IMR-90 (cell line): ENCODE data around the gene CCDC40. TPM values are rescaled to one million over a fixed set of nuclear protein-coding genes. Genes with fewer than 3 reads are reported as not detected.
A peak's percentile ranks its signal among the peaks of the same experiment; 100 is the strongest.

Source experiments
- ATAC-seq: fragments of 200-7000 bp; cut with Tn5 transposase; 2 replicates; pipeline ENCODE4 v1.9.1; 2020; ENCODE audit warnings: low read depth, mild to moderate bottlenecking, moderate library complexity
- BruUV-seq: library from RNA; stranded (reverse); fragments of 400-500 nt; replicated peaks from 2 replicates; lab custom pipeline; 2021; lab: Mats Ljungman, UMichigan
- CTCF ChIA-PET: fragments of 300-600 bp; formaldehyde crosslinking; extraction: SDS; loops from one replicate; lab custom pipeline; 2021; ENCODE audit warnings: antibody characterized with exemption; lab: Yijun Ruan, JAX
- POLR2A ChIA-PET: fragments of 300-600 bp; sonication (Branson Sonifier 250); formaldehyde crosslinking; loops from one replicate; lab custom pipeline; 2022; ENCODE audit warnings: antibody characterized with exemption; ENCODE audit not compliant: unreplicated experiment; lab: Charles Lee
- DNase-seq: peaks from one replicate; pipeline ENCODE4 v3.0.0; 2013
- H2AFZ ChIP-seq: replicated peaks from 2 replicates; pipeline ENCODE3; 2013; ENCODE audit warnings: low read length, mild to moderate bottlenecking; ENCODE audit not compliant: poor library complexity
- H2AK5ac ChIP-seq: 2 replicates; pipeline ENCODE4 v1.6.1; 2013; ENCODE audit warnings: low read depth, low read length, inconsistent platforms
- H2AK9ac ChIP-seq: replicated peaks from 2 replicates; pipeline ENCODE3; 2013; ENCODE audit warnings: mild to moderate bottlenecking, low read depth, low read length, moderate library complexity; ENCODE audit not compliant: poor library complexity
- H2BK120ac ChIP-seq: 2 replicates; pipeline ENCODE4 v1.6.1; 2013; ENCODE audit warnings: low read depth, low read length, inconsistent platforms
- H2BK15ac ChIP-seq: 3 replicates; pipeline ENCODE4 v1.6.1; 2013; ENCODE audit warnings: low read depth, low read length, inconsistent platforms
- H2BK20ac ChIP-seq: 2 replicates; pipeline ENCODE4 v1.6.1; 2013; ENCODE audit warnings: low read depth, mild to moderate bottlenecking, inconsistent platforms, low read length, moderate library complexity
- H2BK5ac ChIP-seq: 2 replicates; pipeline ENCODE4 v1.6.1; 2013; ENCODE audit warnings: mild to moderate bottlenecking, low read depth, low read length, inconsistent platforms; ENCODE audit not compliant: poor library complexity, severe bottlenecking
- H3K14ac ChIP-seq: replicated peaks from 2 replicates; pipeline ENCODE4 v1.6.1; 2013; ENCODE audit warnings: low read depth, low read length, inconsistent platforms
- H3K18ac ChIP-seq: 2 replicates; pipeline ENCODE4 v1.6.1; 2013; ENCODE audit warnings: low read depth, low read length, control low read depth
- H3K23ac ChIP-seq: 2 replicates; pipeline ENCODE4 v1.6.1; 2013; ENCODE audit warnings: low read depth, low read length, inconsistent platforms
- H3K27ac ChIP-seq: 2 replicates; pipeline ENCODE4 v1.5.1; 2013; ENCODE audit warnings: mild to moderate bottlenecking, control low read depth, low read length; ENCODE audit not compliant: insufficient read depth
- H3K27me3 ChIP-seq: 2 replicates; pipeline ENCODE4 v1.6.1; 2013; ENCODE audit warnings: low read length; ENCODE audit not compliant: control insufficient read depth, insufficient read depth
- H3K36me3 ChIP-seq: 2 replicates; pipeline ENCODE4 v1.6.1; 2013; ENCODE audit warnings: low read length, mixed read lengths; ENCODE audit not compliant: control insufficient read depth, insufficient read depth
- H3K4ac ChIP-seq: 2 replicates; pipeline ENCODE4 v1.6.1; 2013; ENCODE audit warnings: low read depth, low read length, inconsistent platforms
- H3K4me1 ChIP-seq: 2 replicates; pipeline ENCODE4 v1.6.1; 2013; ENCODE audit warnings: low read length, mixed read lengths; ENCODE audit not compliant: control insufficient read depth, insufficient read depth
- H3K4me2 ChIP-seq: 2 replicates; pipeline ENCODE4 v1.6.1; 2013; ENCODE audit warnings: low read depth, mild to moderate bottlenecking, control low read depth, low read length, moderate library complexity
- H3K4me3 ChIP-seq: 2 replicates; pipeline ENCODE4 v1.5.1; 2013; ENCODE audit warnings: low read depth, mild to moderate bottlenecking, control low read depth, low read length, moderate library complexity; ENCODE audit not compliant: insufficient read depth
- H3K56ac ChIP-seq: 2 replicates; pipeline ENCODE4 v1.6.1; 2013; ENCODE audit warnings: low read length, inconsistent platforms; ENCODE audit not compliant: insufficient read depth; ENCODE audit errors: extremely low read depth
- H3K79me1 ChIP-seq, 2 experiments: 2 replicates each; pipeline ENCODE4 v1.6.1; 2013; ENCODE audit warnings: low read length in 2 of 2, inconsistent platforms in 1 of 2, low read depth in 1 of 2
- H3K9ac ChIP-seq: 2 replicates; pipeline ENCODE4 v1.6.1; 2013; ENCODE audit warnings: low read depth, low read length, control low read depth
- H3K9me1 ChIP-seq: 2 replicates; pipeline ENCODE4 v1.6.1; 2013; ENCODE audit warnings: low read length, inconsistent platforms; ENCODE audit not compliant: insufficient read depth
- H3K9me3 ChIP-seq: 2 replicates; pipeline ENCODE4 v1.6.1; 2013; ENCODE audit warnings: low read length; ENCODE audit not compliant: control insufficient read depth, insufficient read depth
- H4K20me1 ChIP-seq: 2 replicates; pipeline ENCODE4 v1.6.1; 2013; ENCODE audit warnings: low read length, inconsistent platforms; ENCODE audit not compliant: insufficient read depth
- H4K5ac ChIP-seq: 2 replicates; pipeline ENCODE4 v1.6.1; 2013; ENCODE audit warnings: mild to moderate bottlenecking, low read depth, low read length, control low read depth
- H4K8ac ChIP-seq, 2 experiments: 2 replicates each; pipeline ENCODE4 v1.6.1; 2013; ENCODE audit warnings: low read depth in 2 of 2, low read length in 2 of 2, control low read depth in 1 of 2, inconsistent platforms in 1 of 2
- H4K91ac ChIP-seq: 2 replicates; pipeline ENCODE4 v1.6.1; 2013; ENCODE audit warnings: low read depth, low read length, inconsistent platforms; ENCODE audit not compliant: insufficient read depth
- BHLHE40 ChIP-seq: fragments of 150-350 bp; IDR thresholded peaks from 2 replicates; pipeline ENCODE4 v1.6.1; 2016; ENCODE audit warnings: mild to moderate bottlenecking, low read depth, low read length
- CEBPB ChIP-seq: IDR thresholded peaks from 2 replicates; pipeline ENCODE4 v1.6.1; 2012; ENCODE audit warnings: low read depth, low read length, improper control_type of control experiment
- CHD1 ChIP-seq: IDR thresholded peaks from 2 replicates; pipeline ENCODE4 v1.6.1; 2012; ENCODE audit warnings: low read depth, low read length, improper control_type of control experiment
- MAFK ChIP-seq: IDR thresholded peaks from 2 replicates; pipeline ENCODE4 v1.6.1; 2012; ENCODE audit warnings: low read depth, low read length, improper control_type of control experiment
- NFE2L2 ChIP-seq: fragments of 150-350 bp; IDR thresholded peaks from 2 replicates; pipeline ENCODE4 v1.6.1; 2016; ENCODE audit warnings: low read depth, mild to moderate bottlenecking, low read length
- POLR2A ChIP-seq: IDR thresholded peaks from 2 replicates; pipeline ENCODE4 v1.6.1; 2012; ENCODE audit warnings: mild to moderate bottlenecking, low read depth, low read length
- RAD21 ChIP-seq: IDR thresholded peaks from 2 replicates; pipeline ENCODE4 v1.6.1; 2012; ENCODE audit warnings: low read length, improper control_type of control experiment
- RCOR1 ChIP-seq: IDR thresholded peaks from 2 replicates; pipeline ENCODE4 v1.6.1; 2012; ENCODE audit warnings: mild to moderate bottlenecking, low read length, improper control_type of control experiment; ENCODE audit not compliant: insufficient replicate concordance
- RFX5 ChIP-seq: IDR thresholded peaks from 2 replicates; pipeline ENCODE4 v1.8.0; 2012; ENCODE audit warnings: low read depth, mild to moderate bottlenecking, low read length, moderate library complexity
- WGBS, 2 experiments: methylation state at CpG; one replicate each; pipeline versions ENCODE4 v1.1.5 to v1.1.7; 2013; ENCODE audit warnings: missing lambda C conversion rate in 2 of 2; ENCODE audit not compliant: insufficient read length in 1 of 2; ENCODE audit errors: extremely low coverage in 2 of 2; 5-methylcytosine and 5-hydroxymethylcytosine counted together
- dilution Hi-C: fragments of 300-500 bp; cut with HindIII; formaldehyde crosslinking; loops from one replicate; pipeline ENCODE4 v1.14.3; 2018; ENCODE audit warnings: low sequenced_read_pairs; ENCODE audit not compliant: unreplicated experiment
- in situ Hi-C: fragments of 300-500 bp; cut with MboI; formaldehyde crosslinking; loops from 3 replicates; pipeline ENCODE4 v1.14.3; 2019; ENCODE audit warnings: low sequenced_read_pairs, inconsistent platforms, mixed read lengths
- intact Hi-C: fragments of 100-400 bp; cut with micrococcal nuclease; formaldehyde crosslinking; loops from 2 replicates; pipeline ENCODE4 v1.10.0; 2022
- polyA plus RNA-seq, 3 experiments: library from polyadenylated mRNA; depleted of rRNA; stranded (reverse); fragments of >200 nt; gene quantifications; 2 replicates each; pipeline ENCODE4 v1.2.3, GENCODE V29; 2012; ENCODE audit warnings: low replicate concordance in 1 of 3
- total RNA-seq: library from RNA; depleted of rRNA; stranded (reverse); fragments of >200 nt; gene quantifications from 2 replicates; pipeline ENCODE4 v1.2.3, GENCODE V29; 2012
- TF ChIP-seq, protein P1 (sequence below): fragments of 150-350 bp; IDR thresholded peaks from 2 replicates; pipeline ENCODE4 v1.6.1; 2016; ENCODE audit warnings: low read depth, mild to moderate bottlenecking, low read length, moderate library complexity, borderline replicate concordance
- TF ChIP-seq, protein P2 (sequence below): fragments of 150-350 bp; IDR thresholded peaks from 2 replicates; pipeline ENCODE4 v1.6.1; 2017; ENCODE audit warnings: mild to moderate bottlenecking, antibody characterized with exemption, low read length, low read depth
- TF ChIP-seq, protein P3 (sequence below): conservative IDR thresholded peaks from 2 replicates; pipeline ENCODE4 v1.5.1; 2012; ENCODE audit warnings: mild to moderate bottlenecking, low read depth, low read length, improper control_type of control experiment

The CCDC40 gene
- total and polyA plus RNA-seq, 2 of the 4 experiments (the other 2 are of a cell fraction): 0.90 to 4.7 TPM

DNA sequence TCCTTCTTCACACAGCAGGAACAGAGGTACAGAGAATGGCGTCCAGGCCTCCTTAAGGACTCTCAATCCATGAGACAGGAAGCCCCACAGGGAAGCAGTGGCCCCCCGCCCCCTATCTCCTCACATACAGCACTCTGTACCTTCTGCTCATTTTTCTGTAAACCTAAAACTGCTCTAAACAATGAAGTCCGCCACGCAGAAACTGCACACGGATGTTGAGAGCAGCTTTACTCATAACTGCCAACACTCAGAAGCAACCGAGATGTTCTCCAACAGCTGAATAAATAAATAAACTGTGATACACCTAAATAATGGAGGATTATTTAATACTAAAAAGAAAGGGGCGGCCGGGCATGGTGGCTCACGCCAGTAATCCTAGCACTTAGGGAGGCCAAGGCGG lies 10.6 kb upstream of the CCDC40 start:
- in situ Hi-C loops: no loop called here
- Histone ChIP-seq H4K91ac (no peak overlapping the region), H3K14ac (no peak overlapping the region), H4K20me1 (peaks cover 67% of the 10 kb centered on the region), H3K9me1 (peaks cover 40% of the 10 kb centered on the region), H3K9me3 (no peaks in the 10 kb centered on the region), H4K5ac (no peak overlapping the region), H2BK5ac (no peak overlapping the region), H2AK5ac (no peak overlapping the region), H3K4me2 (no peak overlapping the region; the same call in 1 of the 2 replicates), H3K27ac (no peak overlapping the region), H3K23ac (no peak overlapping the region), H2BK20ac (no peak overlapping the region), H3K36me3 (no peaks in the 10 kb centered on the region), H3K56ac (no peak overlapping the region), H3K9ac (no peak overlapping the region), H3K79me1 (peaks cover 55 to 78% of the 10 kb centered on the region in 2 experiments), H2AK9ac (no peak overlapping the region), H3K18ac (no peak overlapping the region), H3K27me3 (no peaks in the 10 kb centered on the region), H3K4me1 (peaks cover 23% of the 10 kb centered on the region), H4K8ac (no peak overlapping the region), H2BK120ac (no peak overlapping the region), H3K4ac (no peak overlapping the region), H2BK15ac (no peak overlapping the region), H2AFZ (no peak overlapping the region), H3K4me3 (no peak overlapping the region)
- CTCF ChIA-PET: no interaction called here
- POLR2A ChIA-PET: no interaction called here
- no CpG with 5 or more reads among the region's 10 CpGs for WGBS, 2 experiments
- intact Hi-C loops: no loop called here
- DNase-seq (peak; percentile 59), ATAC-seq (no peak)
- TF ChIP-seq CHD1 (no peak), RAD21 (no peak), RCOR1 (no peak), CEBPB (no peak), MAFK (no peak), NFE2L2 (no peak), POLR2A (no peak), RFX5 (no peak), BHLHE40 (no peak)
- TF ChIP-seq, protein P1, sequence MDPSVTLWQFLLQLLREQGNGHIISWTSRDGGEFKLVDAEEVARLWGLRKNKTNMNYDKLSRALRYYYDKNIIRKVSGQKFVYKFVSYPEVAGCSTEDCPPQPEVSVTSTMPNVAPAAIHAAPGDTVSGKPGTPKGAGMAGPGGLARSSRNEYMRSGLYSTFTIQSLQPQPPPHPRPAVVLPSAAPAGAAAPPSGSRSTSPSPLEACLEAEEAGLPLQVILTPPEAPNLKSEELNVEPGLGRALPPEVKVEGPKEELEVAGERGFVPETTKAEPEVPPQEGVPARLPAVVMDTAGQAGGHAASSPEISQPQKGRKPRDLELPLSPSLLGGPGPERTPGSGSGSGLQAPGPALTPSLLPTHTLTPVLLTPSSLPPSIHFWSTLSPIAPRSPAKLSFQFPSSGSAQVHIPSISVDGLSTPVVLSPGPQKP: no peak
- TF ChIP-seq, protein P2, sequence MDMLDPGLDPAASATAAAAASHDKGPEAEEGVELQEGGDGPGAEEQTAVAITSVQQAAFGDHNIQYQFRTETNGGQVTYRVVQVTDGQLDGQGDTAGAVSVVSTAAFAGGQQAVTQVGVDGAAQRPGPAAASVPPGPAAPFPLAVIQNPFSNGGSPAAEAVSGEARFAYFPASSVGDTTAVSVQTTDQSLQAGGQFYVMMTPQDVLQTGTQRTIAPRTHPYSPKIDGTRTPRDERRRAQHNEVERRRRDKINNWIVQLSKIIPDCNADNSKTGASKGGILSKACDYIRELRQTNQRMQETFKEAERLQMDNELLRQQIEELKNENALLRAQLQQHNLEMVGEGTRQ: no peak
- TF ChIP-seq, protein P3, sequence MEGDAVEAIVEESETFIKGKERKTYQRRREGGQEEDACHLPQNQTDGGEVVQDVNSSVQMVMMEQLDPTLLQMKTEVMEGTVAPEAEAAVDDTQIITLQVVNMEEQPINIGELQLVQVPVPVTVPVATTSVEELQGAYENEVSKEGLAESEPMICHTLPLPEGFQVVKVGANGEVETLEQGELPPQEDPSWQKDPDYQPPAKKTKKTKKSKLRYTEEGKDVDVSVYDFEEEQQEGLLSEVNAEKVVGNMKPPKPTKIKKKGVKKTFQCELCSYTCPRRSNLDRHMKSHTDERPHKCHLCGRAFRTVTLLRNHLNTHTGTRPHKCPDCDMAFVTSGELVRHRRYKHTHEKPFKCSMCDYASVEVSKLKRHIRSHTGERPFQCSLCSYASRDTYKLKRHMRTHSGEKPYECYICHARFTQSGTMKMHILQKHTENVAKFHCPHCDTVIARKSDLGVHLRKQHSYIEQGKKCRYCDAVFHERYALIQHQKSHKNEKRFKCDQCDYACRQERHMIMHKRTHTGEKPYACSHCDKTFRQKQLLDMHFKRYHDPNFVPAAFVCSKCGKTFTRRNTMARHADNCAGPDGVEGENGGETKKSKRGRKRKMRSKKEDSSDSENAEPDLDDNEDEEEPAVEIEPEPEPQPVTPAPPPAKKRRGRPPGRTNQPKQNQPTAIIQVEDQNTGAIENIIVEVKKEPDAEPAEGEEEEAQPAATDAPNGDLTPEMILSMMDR: no peak
- BruUV-seq: no TSS peak
- dilution Hi-C loops: no loop called here
